ENCODE results near the gene SEMA4A. TPM values are rescaled to one million over a fixed set of nuclear protein-coding genes. Genes with fewer than 3 reads are reported as not detected.
A peak's percentile ranks its signal among the peaks of the same experiment; 100 is the strongest.
"Not testable (repeated sequence)": the region's sequence is repeated elsewhere in the genome, so short reads cannot be mapped to it uniquely, and the experiment has no call there.

SEMA4A gene
- polyA plus RNA-seq, 4 donors: 18.3 to 24.5 (median 22.1) TPM

DNA sequence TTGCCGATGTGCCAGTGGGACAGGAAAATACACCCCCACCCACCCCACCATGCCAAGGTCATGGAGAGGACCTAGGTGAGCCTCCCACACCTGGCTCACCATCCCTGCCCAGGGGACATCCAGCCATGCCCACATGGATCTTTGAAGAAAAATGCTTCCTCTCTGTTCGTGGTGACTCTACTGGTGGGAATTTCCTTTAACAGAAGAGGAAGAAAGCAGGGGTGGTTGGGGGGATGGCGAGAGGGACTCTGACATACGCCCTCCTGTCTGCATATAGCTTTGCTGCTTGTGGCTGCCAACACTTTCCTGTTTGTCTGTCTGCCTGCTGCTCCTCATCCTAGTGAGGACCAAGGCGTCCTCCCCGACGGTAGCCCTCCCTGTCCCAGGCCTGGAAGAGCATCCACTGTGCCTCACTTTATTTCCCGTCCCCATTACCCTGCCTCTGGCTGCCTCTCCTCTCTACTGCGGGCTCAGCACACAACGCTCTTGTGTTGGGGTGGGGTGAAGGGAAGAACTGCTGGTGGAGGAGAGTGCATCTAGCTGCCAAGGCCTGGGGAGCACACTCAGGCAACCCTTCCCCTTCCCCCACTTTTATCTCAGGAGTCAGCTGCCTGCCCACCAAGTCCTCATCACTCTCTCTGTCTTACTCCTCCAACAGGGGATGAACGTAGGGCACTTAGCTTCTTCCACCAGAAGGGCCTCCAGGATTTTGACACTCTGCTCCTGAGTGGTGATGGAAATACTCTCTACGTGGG, 2.5 kb downstream of the SEMA4A start:
- no peak for DNase-seq (ENCODE audit: low read depth in 4 of 4, low spot score in 2 of 4)

DNA sequence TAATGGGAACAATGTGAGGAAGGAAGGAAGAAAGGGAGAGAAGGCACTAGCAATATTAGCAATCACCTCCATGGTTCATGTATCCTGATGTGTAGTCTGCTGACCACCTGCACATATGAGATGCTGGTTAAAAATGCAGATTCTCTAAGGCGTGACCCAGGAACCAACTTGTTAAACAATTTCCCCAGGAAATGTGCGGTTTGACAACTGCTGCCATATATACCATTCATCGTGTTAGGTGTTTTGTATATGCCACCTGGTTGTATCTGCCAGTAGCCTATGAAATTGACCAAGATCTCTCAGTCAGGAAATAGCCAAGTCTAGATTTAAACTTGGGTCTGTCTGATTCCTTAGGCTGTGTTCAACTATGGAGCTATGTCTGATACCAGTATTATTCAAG, 4.1 kb downstream of the SEMA4A start:
- DNase-seq (ENCODE audit: low read depth in 4 of 4, low spot score in 2 of 4): no peak

DNA sequence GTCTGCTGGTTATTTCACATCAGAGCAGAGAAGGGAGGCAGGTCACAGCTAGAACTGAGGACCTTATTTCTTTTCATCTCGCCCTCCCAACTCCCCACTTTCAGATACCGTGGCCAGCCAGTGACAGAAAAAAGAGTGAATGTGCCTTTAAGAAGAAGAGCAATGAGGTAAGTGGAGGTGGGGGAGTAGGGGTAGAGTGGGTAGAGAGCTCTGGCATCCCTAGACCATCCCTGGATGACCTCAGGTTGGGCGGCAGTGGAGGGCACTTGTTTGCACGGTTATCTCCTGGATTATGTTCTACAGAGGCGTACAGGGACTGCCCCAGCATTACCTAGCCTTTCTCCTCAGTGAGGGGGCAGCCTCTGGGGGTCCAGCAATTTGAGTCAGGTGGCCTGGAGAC, 4.6 kb downstream of the SEMA4A start:
- DNase-seq (ENCODE audit: low read depth in 4 of 4, low spot score in 2 of 4): no peak

DNA sequence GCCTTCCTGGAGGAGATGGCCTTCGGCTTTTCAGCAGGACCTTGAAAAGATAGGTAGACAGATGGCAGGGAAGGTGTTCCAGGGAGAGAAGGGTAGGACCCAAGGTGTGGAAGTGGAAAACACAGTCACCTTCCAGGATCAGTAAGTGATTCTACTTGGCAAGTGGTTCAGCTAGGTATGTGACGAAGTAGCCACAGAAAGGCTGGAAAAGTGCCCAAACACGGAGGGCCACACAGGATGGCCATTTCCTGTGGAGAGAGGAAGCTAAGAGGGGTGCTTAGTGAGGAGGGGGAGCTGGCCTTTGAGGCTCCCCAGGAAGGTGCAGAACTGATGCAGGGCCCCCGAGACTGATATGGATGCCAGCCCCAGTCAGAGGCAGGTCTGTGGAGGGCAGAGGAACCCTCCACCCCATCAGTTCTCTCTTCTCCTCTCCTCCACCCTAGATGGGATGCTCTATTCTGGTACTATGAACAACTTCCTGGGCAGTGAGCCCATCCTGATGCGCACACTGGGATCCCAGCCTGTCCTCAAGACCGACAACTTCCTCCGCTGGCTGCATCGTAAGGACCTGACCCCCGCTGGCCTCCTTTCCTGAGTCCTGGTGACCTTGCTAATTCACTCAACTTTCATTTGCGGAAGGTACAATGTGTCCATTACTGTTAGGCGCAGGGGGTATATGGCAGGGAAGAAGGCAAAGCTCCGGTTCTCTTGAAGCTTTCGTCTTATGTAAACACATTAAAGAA, 6.8 kb downstream of the SEMA4A start:
- no peak for DNase-seq (ENCODE audit: low read depth in 4 of 4, low spot score in 2 of 4)

DNA sequence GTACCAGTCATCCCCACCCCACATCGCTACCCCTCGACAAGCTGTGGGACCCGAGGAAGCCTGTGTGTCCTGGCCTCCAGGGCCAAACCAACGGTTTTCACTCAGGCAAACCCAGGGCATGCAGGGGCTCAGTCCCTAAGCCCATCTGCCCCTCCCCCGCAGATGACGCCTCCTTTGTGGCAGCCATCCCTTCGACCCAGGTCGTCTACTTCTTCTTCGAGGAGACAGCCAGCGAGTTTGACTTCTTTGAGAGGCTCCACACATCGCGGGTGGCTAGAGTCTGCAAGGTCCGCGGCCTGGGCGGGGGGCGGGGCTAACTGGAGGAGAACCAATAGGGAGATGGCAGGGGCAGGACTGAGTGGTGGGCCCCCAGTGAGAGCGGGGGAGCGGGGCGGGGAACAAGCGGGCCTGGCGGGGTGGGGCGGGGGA, 7.4 kb downstream of the SEMA4A start:
- peak in 1 of 4 donors; percentile 76 for DNase-seq (ENCODE audit: low read depth in 4 of 4, low spot score in 2 of 4)

- DNase-seq (ENCODE audit: low read depth in 4 of 4, low spot score in 2 of 4): no peak
Measured at GRCh38 chr1:156162430-156163037, 9.1 kb downstream of the SEMA4A start.

- DNase-seq (ENCODE audit: low read depth in 4 of 4, low spot score in 2 of 4): no peak
Measured at GRCh38 chr1:156163712-156164111, 10.3 kb downstream of the SEMA4A start.

GRCh38 chr1:156164125-156164831, 10.9 kb downstream of the SEMA4A start:
- no peak for DNase-seq (ENCODE audit: low read depth in 4 of 4, low spot score in 2 of 4)

DNA sequence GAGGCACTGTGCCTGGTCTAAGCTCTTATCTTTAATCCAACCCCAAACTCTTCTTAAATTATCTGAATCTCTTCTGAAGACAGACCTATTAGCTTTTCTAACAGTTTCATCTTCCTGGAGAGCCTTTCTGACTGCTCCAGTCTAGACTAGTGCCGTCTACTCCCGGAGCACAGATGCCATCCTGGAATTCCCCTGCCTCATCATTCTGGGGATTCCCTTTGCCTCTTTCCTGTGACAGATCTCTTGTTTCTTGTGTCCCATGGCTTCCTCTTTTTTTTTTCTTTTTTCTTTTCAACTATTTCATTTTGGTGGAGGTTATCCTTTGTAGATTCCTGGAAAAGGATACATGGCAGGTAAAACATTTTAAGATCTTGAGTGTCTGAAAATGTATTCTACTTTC, 11.7 kb downstream of the SEMA4A start:
- no peak for DNase-seq (ENCODE audit: low read depth in 4 of 4, low spot score in 2 of 4)

GRCh38 chr1:156167536-156167935, 14.2 kb downstream of the SEMA4A start:
- DNase-seq (ENCODE audit: low read depth in 4 of 4, low spot score in 2 of 4): no peak

DNA sequence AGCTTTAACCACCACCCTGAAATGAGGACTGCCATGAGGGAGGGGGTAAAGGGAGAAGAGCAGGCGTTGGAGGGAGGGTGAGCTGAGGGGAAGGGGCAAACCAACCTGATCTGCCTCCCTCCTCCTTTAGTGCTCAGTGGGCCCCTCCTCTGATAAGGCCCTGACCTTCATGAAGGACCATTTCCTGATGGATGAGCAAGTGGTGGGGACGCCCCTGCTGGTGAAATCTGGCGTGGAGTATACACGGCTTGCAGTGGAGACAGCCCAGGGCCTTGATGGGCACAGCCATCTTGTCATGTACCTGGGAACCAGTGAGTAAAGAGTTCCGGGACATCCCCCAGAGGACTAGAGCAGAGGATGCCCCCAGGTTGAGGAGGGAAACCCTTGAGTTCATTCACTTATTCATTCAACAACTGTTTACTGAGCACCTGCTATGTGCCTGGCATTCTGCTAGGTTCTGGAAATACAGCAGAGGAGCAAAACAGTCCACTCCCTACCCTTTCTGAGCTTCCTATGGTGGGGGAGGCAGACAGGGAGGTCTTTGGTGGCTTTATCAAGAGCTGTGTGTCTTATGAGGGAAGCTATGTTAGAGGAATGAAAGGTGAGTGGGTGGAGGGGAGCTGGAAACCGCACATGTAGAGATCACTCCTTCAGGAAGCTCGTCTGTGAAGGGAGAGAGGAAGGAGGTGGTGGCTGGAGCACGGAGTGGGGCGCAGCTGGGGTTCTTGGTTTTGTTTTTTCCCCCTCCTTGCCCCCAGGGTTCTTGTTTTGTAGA, 19.5 kb downstream of the SEMA4A start:
- DNase-seq (ENCODE audit: low read depth in 4 of 4, low spot score in 2 of 4): no peak

DNA sequence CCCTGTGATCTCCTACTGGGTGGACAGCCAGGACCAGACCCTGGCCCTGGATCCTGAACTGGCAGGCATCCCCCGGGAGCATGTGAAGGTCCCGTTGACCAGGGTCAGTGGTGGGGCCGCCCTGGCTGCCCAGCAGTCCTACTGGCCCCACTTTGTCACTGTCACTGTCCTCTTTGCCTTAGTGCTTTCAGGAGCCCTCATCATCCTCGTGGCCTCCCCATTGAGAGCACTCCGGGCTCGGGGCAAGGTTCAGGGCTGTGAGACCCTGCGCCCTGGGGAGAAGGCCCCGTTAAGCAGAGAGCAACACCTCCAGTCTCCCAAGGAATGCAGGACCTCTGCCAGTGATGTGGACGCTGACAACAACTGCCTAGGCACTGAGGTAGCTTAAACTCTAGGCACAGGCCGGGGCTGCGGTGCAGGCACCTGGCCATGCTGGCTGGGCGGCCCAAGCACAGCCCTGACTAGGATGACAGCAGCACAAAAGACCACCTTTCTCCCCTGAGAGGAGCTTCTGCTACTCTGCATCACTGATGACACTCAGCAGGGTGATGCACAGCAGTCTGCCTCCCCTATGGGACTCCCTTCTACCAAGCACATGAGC, 23.3 kb downstream of the SEMA4A start:
- no peak for DNase-seq (ENCODE audit: low read depth in 4 of 4, low spot score in 2 of 4)

GRCh38 chr1:156177919-156178654, 24.7 kb downstream of the SEMA4A start:
- no peak for DNase-seq (ENCODE audit: low read depth in 4 of 4, low spot score in 2 of 4)

GRCh38 chr1:156180471-156180870, 27.1 kb downstream of the SEMA4A start:
- DNase-seq (ENCODE audit: low read depth in 4 of 4, low spot score in 2 of 4): no peak

- not testable (repeated sequence) for DNase-seq (ENCODE audit: low read depth in 4 of 4, low spot score in 2 of 4)
Measured at GRCh38 chr1:156181391-156181924, 28.1 kb downstream of the SEMA4A start.

DNA sequence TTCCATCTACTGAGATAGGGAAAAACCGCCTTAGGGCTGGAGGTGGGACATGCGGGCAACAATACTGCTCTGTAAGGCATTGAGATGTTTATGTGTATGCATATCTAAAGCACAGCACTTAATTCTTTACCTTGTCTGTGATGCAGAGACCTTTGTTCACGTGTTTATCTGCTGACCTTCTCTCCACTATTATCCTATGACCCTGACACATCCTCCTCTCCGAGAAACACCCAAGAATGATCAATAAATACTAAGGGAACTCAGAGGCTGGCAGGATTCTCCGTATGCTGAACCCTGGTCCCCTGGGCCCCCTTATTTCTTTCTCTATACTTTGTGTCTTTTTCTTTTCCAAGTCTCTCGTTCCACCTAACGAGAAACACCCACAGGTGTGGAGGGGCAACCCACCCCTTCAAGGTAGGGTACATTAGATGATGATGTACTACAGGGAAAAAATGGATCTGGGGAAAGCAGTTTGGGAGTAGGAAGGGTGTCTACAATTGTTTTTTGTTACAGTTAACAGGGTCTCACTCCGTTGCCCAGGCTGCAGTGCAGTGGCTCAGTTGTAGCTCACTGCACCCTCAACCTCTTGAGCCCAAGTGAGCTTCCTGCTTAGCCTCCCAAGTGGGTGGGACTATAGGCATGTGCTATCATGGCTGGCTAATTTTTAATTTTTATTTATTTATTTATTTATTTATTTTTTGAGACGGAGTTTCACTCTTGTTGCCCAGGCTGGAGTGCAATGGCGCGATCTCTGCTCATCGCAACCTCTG, 28.8 kb downstream of the SEMA4A start:
- DNase-seq (ENCODE audit: low read depth in 4 of 4, low spot score in 2 of 4): not testable (repeated sequence)

DNA sequence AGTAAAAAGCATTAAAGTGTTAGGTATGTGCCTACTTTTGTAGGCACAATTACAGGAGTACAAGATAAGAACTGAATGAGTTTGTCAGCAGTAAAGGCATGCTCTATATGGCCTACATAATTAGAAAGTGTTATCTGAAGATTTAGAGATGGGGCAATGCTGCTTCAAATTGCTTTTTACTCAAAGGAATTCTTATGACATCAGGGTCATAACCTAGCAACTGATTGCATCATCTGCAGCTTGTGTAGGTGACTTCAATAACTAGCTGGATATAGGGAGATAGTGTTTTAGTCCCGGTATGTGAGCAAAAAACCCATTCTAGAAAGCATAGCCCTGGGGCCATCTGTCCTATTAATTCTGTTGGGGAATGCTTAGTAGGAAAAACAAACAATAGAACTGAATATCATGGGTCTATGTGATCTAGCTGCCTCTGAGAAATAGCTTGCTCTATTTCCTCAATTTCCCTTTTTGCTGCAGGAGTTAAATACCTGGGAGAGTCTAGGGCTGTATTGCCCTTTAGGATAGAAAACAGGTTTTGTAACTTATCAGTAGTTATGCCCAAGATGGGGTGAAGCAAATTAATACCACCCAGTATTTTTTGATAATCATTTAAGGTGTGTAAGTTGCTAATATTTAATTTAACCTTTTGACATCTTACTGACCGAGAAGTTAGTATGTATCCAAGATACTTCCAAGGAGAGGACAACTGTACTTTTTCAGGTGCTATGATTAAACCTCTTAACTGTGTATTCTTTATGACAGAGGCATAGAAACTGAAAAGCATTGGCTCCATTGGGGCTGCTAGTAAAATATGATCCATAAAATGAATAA, 33.2 kb downstream of the SEMA4A start:
- not testable (repeated sequence) for DNase-seq (ENCODE audit: low read depth in 4 of 4, low spot score in 2 of 4)

All from left renal cortex interstitium (tissue), 4 donors.